Left colon (tissue), 2 donors: ENCODE results near the gene CALML3. TPM values are rescaled to one million over a fixed set of nuclear protein-coding genes. Genes with fewer than 3 reads are reported as not detected.

Experiments used
- ATAC-seq: fragments of 200-7000 bp; cut with Tn5 transposase; one replicate; pipeline ENCODE4 v1.9.1; 2020; ENCODE audit warnings: mild to moderate bottlenecking, moderate library complexity
- DNase-seq, 2 donors: peaks; one replicate each; pipeline ENCODE4 v3.0.0-alpha.2; 2020
- intact Hi-C, 2 donors: fragments of 100-400 bp; cut with DNase I in 1 of 2; cut with micrococcal nuclease in 1 of 2; formaldehyde crosslinking; loops; one replicate each; pipeline versions ENCODE4 v1.11.2 to v1.14.0; 2022; cut with DNase I, micrococcal nuclease
- total RNA-seq, 2 donors: library from RNA; stranded (reverse); fragmentation: NEBNext Ultra II Directional; extraction: Animal tissue kit (Norgen Biotek cat#: 25700); gene quantifications; one replicate each; pipeline ENCODE4 v1.2.1, GENCODE V29; 2021
- donor health status: DM: no; HTN: no; CAD: no.
- donor health status: DM: yes; HTN: yes; CAD: no.

Gene CALML3
- total RNA-seq, 2 donors from 2014 or later, result 0.08 to 0.09 TPM

- DNase-seq (no peak), ATAC-seq (no peak)
- intact Hi-C loops, result no loop called here
Measured at GRCh38 chr10:5490032-5490431, 34.7 kb upstream of the CALML3 start.

- ATAC-seq (no peak), DNase-seq (no peak)
- intact Hi-C loops, result no loop called here
Measured at GRCh38 chr10:5490698-5491464, 33.9 kb upstream of the CALML3 start.

GRCh38 chr10:5491477-5491876 is 33.3 kb upstream of the CALML3 start:
- no peak for DNase-seq
- no peak for ATAC-seq
- intact Hi-C loops, result no loop called here

GRCh38 chr10:5492322-5492855 is 32.4 kb upstream of the CALML3 start:
- ATAC-seq (no peak), DNase-seq (no peak)
- intact Hi-C loops, result no loop called here

GRCh38 chr10:5492929-5493576 is 31.7 kb upstream of the CALML3 start:
- no peak for DNase-seq
- intact Hi-C loops, result no loop called here
- ATAC-seq, result no peak

- DNase-seq (no peak), ATAC-seq (no peak)
- intact Hi-C loops, result no loop called here
Measured at GRCh38 chr10:5493691-5494090, 31.1 kb upstream of the CALML3 start.

GRCh38 chr10:5494611-5495010 is 30.1 kb upstream of the CALML3 start:
- ATAC-seq (no peak), DNase-seq (no peak)

GRCh38 chr10:5496261-5497250 is 28.2 kb upstream of the CALML3 start:
- peak in 1 of 2 donors; percentile 19 for DNase-seq
- intact Hi-C loops, result no loop called here
- ATAC-seq, result no peak

More at GRCh38 chr10:5494611-5495010, 30.1 kb upstream of the CALML3 start:
- intact Hi-C loops, result no loop called here

- DNase-seq (peak in 1 of 2 donors; percentile 12), ATAC-seq (no peak)
- intact Hi-C loops, result no loop called here
Measured at GRCh38 chr10:5497289-5497688, 27.5 kb upstream of the CALML3 start.

- DNase-seq, result peak in 1 of 2 donors; percentile 17
- no peak for ATAC-seq
- intact Hi-C loops, result no loop called here
Measured at GRCh38 chr10:5497948-5498730, 26.6 kb upstream of the CALML3 start.

- DNase-seq, result peak in 1 of 2 donors; percentile 16
- intact Hi-C loops, result no loop called here
- ATAC-seq, result no peak
Measured at GRCh38 chr10:5498791-5499492, 25.8 kb upstream of the CALML3 start.

GRCh38 chr10:5499493-5500140 is 25.1 kb upstream of the CALML3 start, which contains the start of gene CALML5:
CALML5 (minus strand) TSS chr10:5499570; CDS start chr10:5499438, 132 bp downstream.
- DNase-seq (peak in 1 of 2 donors; percentile 20), ATAC-seq (no peak)
- intact Hi-C loops, result no loop called here

- no peak for ATAC-seq
- intact Hi-C loops, result no loop called here
- peak in 1 of 2 donors; percentile 8 for DNase-seq
Measured at GRCh38 chr10:5500162-5500670, 24.5 kb upstream of the CALML3 start.

- DNase-seq, result peak in 1 of 2 donors; percentile 14
- ATAC-seq, result no peak
- intact Hi-C loops, result no loop called here
Measured at GRCh38 chr10:5500910-5501309, 23.9 kb upstream of the CALML3 start.

- intact Hi-C loops, result no loop called here
- DNase-seq, result no peak
- no peak for ATAC-seq
Measured at GRCh38 chr10:5502061-5502521, 22.7 kb upstream of the CALML3 start.

- intact Hi-C loops, result no loop called here
- no peak for ATAC-seq
- peak in 1 of 2 donors; percentile 21 for DNase-seq
Measured at GRCh38 chr10:5502571-5503476, 21.9 kb upstream of the CALML3 start.
